Gastroesophageal sphincter (tissue), 3 donors: ENCODE results near the gene CEP131.

Experiments used
- CTCF ChIP-seq, 4 experiments: fragments of 200-600 bp in 2 of 4; fragments of 450-650 bp in 2 of 4; sonication (generic) in 1 of 4; IDR thresholded peaks; one replicate each; pipeline ENCODE4 v1.5.1; 2017 to 2019; ENCODE audit warnings: antibody characterized with exemption in 4 of 4, mild to moderate bottlenecking in 2 of 4, moderate library complexity in 2 of 4
- POLR2A ChIP-seq, 2 donors: fragments of 450-650 bp; IDR thresholded peaks; one replicate each; pipeline ENCODE4 v1.6.1; 2017; ENCODE audit warnings: antibody characterized with exemption in 2 of 2, mild to moderate bottlenecking in 2 of 2, moderate library complexity in 1 of 2
- POLR2AphosphoS5 ChIP-seq: sonication (generic); formaldehyde crosslinking; IDR thresholded peaks from one replicate; pipeline ENCODE4 v1.6.1; 2017; ENCODE audit warnings: antibody characterized with exemption

- TF ChIP-seq CTCF (IDR thresholded peaks at IDR 0.05) (no peak), POLR2A (IDR thresholded peaks at IDR 0.05) (no peak), POLR2AphosphoS5 (no peak)
Observed at GRCh38 chr17:81207610-81208581, 14.9 kb downstream of the CEP131 start.
